SK-N-MC (cell line): Measurements from ENCODE around the gene CFAP74.

Source experiments
- EZH2 ChIP-seq: fragments of 200-600 bp; sonication (generic); IDR thresholded peaks from one replicate; pipeline ENCODE4 v1.6.1; 2017; ENCODE audit warnings: antibody characterized with exemption
- FOXP2 ChIP-seq: optimal IDR thresholded peaks from 2 replicates; pipeline ENCODE3; 2011; ENCODE audit warnings: mild to moderate bottlenecking, moderate library complexity; ENCODE audit not compliant: insufficient read depth; ENCODE audit errors: extremely low read length, control extremely low read depth
- POLR2AphosphoS5 ChIP-seq: IDR thresholded peaks from 2 replicates; pipeline ENCODE4 v1.6.1; 2012; ENCODE audit warnings: mild to moderate bottlenecking, low read depth, low read length, borderline replicate concordance

DNA sequence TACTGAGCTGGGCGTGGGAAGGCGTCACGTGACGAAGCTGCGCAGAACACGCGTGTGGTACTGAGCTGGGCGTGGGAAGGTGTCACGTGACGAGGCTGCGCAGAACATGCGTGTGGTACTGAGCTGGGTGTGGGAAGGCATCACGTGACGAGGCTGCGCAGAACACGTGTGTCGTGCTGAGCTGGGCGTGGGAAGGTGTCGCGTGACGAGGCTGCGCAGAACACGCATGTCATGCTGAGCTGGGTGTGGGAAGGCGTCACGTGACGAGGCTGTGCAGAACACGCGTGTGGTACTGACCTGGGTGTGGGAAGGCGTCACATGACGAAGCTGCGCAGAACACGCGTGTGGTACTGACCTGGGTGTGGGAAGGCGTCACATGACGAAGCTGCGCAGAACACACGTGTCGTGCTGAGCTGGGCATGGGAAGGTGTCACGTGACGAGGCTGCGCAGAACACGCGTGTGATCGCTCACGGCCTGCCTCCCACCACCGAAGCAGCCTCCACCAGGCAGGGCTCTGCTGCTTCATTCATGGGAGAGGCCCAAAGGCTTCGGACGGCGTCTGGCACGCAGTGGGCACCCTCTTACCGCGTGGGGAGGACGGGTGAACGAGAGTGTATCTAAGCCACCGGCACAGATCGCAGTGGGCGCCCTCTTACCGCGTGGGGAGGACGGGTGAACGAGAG, 24.0 kb downstream of the CFAP74 start:
- TF ChIP-seq EZH2 (no peak), POLR2AphosphoS5 (no peak), FOXP2 (no peak)
